HEK293T (cell line): ENCODE measurements around the gene ADAD2.

Experiments used
- CTCF ChIA-PET: fragments of 350-600 bp; formaldehyde crosslinking; extraction: SDS; loops from one replicate; lab custom pipeline; 2021; ENCODE audit warnings: antibody characterized with exemption, inconsistent platforms; lab: Yijun Ruan, JAX
- POLR2A ChIA-PET: fragments of 350-600 bp; formaldehyde crosslinking; extraction: SDS; loops from one replicate; lab custom pipeline; 2020; ENCODE audit warnings: antibody characterized with exemption, inconsistent platforms; lab: Yijun Ruan, JAX
- DNase-seq: peaks from one replicate; pipeline ENCODE4 v3.0.0; 2012; ENCODE audit warnings: mixed read lengths; ENCODE audit errors: extremely low spot score
- ARNT ChIP-seq: fragments of 450-650 bp; IDR thresholded peaks from 2 replicates; pipeline ENCODE4 v1.6.1; 2017; ENCODE audit warnings: mild to moderate bottlenecking
- BHLHE40 ChIP-seq: fragments of 450-650 bp; IDR thresholded peaks from 2 replicates; pipeline ENCODE4 v1.6.1; 2016; ENCODE audit warnings: mild to moderate bottlenecking, moderate library complexity, borderline replicate concordance
- CTBP1 ChIP-seq: fragments of 450-650 bp; IDR thresholded peaks from 2 replicates; pipeline ENCODE4 v1.6.1; 2016; ENCODE audit warnings: borderline replicate concordance
- ELF4 ChIP-seq: fragments of 450-650 bp; IDR thresholded peaks from 2 replicates; pipeline ENCODE4 v1.6.1; 2017; ENCODE audit warnings: antibody characterized with exemption
- FOXA1 ChIP-seq: fragments of 450-650 bp; IDR thresholded peaks from 2 replicates; pipeline ENCODE4 v1.6.1; 2016; ENCODE audit warnings: mild to moderate bottlenecking
- FOXK2 ChIP-seq: fragments of 450-650 bp; IDR thresholded peaks from 2 replicates; pipeline ENCODE4 v1.6.1; 2016; ENCODE audit warnings: mild to moderate bottlenecking
- FOXM1 ChIP-seq: fragments of 450-650 bp; IDR thresholded peaks from 2 replicates; pipeline ENCODE4 v1.6.1; 2017; ENCODE audit warnings: mild to moderate bottlenecking, borderline replicate concordance
- HDGF ChIP-seq: fragments of 450-650 bp; IDR thresholded peaks from 2 replicates; pipeline ENCODE4 v1.6.1; 2017; ENCODE audit warnings: antibody characterized with exemption, borderline replicate concordance
- L3MBTL2 ChIP-seq: fragments of 450-650 bp; conservative IDR thresholded peaks from 2 replicates; pipeline ENCODE4 v1.6.1; 2016; ENCODE audit warnings: mild to moderate bottlenecking
- LEF1 ChIP-seq: fragments of 450-650 bp; IDR thresholded peaks from 2 replicates; pipeline ENCODE4 v1.6.1; 2017; ENCODE audit warnings: mild to moderate bottlenecking, borderline replicate concordance
- NFRKB ChIP-seq: fragments of 450-650 bp; IDR thresholded peaks from 2 replicates; pipeline ENCODE4 v1.6.1; 2016; ENCODE audit warnings: mild to moderate bottlenecking, moderate library complexity
- SP1 ChIP-seq: fragments of 450-650 bp; IDR thresholded peaks from 2 replicates; pipeline ENCODE4 v1.6.1; 2017
- SUZ12 ChIP-seq: fragments of 450-650 bp; IDR thresholded peaks from 2 replicates; pipeline ENCODE4 v1.6.1; 2016; ENCODE audit warnings: mild to moderate bottlenecking
- TARDBP ChIP-seq: fragments of 450-650 bp; IDR thresholded peaks from 2 replicates; pipeline ENCODE4 v1.6.1; 2016
- ZNF384 ChIP-seq: fragments of 450-650 bp; IDR thresholded peaks from 2 replicates; pipeline ENCODE4 v1.6.1; 2016
- TF ChIP-seq, protein P1 (sequence below): fragments of 450-650 bp; IDR thresholded peaks from 2 replicates; pipeline ENCODE4 v1.6.1; 2016

ADAD2 gene

DNA sequence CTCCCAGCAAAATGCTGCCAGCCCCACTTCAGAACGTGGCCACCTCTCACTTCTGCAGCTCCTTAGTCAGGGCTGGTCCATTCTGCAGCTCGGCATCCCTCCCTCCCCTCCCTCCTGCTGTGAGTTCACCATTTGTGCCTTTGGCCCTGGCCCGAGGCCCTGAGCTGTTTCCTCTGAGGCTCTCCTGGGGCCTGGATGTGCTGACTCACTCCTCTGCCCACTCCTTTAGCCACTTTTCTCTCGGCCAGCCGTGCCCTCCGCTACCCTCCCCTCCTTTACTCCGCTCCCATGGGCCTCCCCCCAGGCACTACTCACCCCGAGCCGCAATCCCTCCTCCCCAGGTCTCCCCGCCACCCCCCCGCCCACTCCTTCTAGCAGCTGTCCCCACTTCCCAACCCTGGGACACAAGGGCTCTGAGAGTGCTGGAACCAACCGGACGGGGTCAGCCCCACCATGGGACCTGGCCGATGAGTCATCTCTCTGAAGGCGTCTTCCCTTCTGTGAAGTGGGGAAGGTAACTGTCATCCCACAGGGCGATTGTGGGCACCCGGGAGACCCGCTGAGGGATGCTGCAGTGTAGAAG is 37.4 kb downstream of the ADAD2 start:
- POLR2A ChIA-PET, result no interaction called here
- CTCF ChIA-PET, result no interaction called here
- DNase-seq, result peak; percentile 31
- TF ChIP-seq SP1, result no peak
- TF ChIP-seq TARDBP, result no peak
- TF ChIP-seq FOXA1, result no peak
- no peak for TF ChIP-seq L3MBTL2
- no peak for TF ChIP-seq CTBP1
- TF ChIP-seq FOXK2, result no peak
- no peak for TF ChIP-seq HDGF
- no peak for TF ChIP-seq ARNT
- no peak for TF ChIP-seq ELF4
- TF ChIP-seq, protein P1, sequence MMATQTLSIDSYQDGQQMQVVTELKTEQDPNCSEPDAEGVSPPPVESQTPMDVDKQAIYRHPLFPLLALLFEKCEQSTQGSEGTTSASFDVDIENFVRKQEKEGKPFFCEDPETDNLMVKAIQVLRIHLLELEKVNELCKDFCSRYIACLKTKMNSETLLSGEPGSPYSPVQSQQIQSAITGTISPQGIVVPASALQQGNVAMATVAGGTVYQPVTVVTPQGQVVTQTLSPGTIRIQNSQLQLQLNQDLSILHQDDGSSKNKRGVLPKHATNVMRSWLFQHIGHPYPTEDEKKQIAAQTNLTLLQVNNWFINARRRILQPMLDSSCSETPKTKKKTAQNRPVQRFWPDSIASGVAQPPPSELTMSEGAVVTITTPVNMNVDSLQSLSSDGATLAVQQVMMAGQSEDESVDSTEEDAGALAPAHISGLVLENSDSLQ, result no peak
- no peak for TF ChIP-seq FOXM1
- no peak for TF ChIP-seq SUZ12
- TF ChIP-seq NFRKB, result no peak
- TF ChIP-seq LEF1, result no peak
- TF ChIP-seq ZNF384, result no peak
- no peak for TF ChIP-seq BHLHE40

DNA sequence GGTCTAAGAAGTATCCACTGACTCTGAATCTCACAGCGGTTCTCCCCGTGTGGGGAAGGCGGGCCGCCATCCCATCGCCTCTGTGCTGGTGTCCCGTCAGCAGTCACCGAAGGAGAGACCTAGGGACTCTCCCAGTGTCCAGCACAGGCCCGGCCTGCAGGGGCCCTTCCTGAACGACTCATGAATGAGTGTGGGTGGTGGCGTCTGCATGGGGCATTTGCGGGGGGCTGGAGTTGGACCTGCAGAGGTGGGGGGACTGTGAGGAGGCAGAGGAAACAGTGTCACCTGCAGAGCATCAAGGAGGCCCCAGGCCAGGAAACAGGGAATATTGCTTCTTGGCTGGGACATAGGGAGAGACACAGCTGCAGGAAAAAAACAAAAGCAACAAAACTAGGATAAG is 38.5 kb downstream of the ADAD2 start:
- POLR2A ChIA-PET, result no interaction called here
- no peak for TF ChIP-seq SP1
- no peak for TF ChIP-seq SUZ12
- no peak for TF ChIP-seq CTBP1
- no peak for TF ChIP-seq L3MBTL2
- no peak for TF ChIP-seq TARDBP
- TF ChIP-seq HDGF, result no peak
- no peak for TF ChIP-seq ZNF384
- TF ChIP-seq ELF4, result no peak
- TF ChIP-seq, protein P1, result no peak
- no peak for TF ChIP-seq FOXM1
- TF ChIP-seq ARNT, result no peak
- no peak for TF ChIP-seq LEF1
- no peak for TF ChIP-seq FOXA1
- no peak for TF ChIP-seq FOXK2
- TF ChIP-seq BHLHE40, result no peak
- no peak for TF ChIP-seq NFRKB
- DNase-seq, result no peak
- CTCF ChIA-PET, result no interaction called here

DNA sequence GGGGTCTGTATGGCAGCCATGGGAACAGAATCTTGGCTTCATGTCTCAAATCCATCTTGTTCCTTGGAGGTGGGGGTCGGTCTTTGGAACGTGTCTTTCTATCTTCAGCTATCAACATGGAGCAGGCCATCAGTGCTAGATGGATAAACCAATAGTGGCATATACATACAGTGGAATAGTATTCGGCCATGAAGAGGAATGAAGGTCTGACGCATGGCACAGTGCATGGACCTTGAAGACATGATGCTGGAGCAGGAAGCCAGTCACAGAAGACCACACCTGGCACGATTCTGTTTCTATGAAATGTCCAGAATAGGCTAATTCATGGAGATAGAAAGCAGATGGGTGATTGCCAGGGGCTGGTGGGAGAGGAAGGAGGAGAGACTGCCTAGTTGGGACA is 41.1 kb downstream of the ADAD2 start:
- TF ChIP-seq SP1 (no peak), L3MBTL2 (no peak), FOXK2 (no peak), SUZ12 (no peak), CTBP1 (no peak), BHLHE40 (no peak), ZNF384 (no peak), NFRKB (no peak), TARDBP (no peak), FOXM1 (no peak), LEF1 (no peak), FOXA1 (no peak), ARNT (no peak), HDGF (no peak), ELF4 (no peak)
- TF ChIP-seq, protein P1, result no peak
- DNase-seq, result no peak
- CTCF ChIA-PET, result no interaction called here
- POLR2A ChIA-PET, result no interaction called here

DNA sequence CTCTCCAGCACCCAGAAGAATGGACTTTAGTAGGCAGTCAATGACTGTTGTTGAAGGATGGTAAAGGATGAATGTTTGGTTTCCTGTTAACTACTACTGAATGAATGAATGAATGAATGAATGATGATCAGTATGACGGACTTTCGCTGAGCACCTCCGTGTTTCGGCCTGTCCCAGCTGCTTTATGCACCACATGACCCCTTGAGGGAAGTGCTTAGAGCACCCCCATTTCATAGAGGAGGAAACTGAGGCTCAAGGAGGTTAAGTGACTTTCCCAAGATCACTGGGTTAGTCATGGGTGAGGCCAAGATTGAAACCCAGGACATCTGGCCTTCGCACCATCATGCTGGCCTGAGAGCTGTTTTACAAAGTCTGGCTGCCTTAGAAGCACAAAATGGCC is 42.0 kb downstream of the ADAD2 start:
- no peak for TF ChIP-seq ARNT
- TF ChIP-seq ELF4, result no peak
- no peak for TF ChIP-seq SUZ12
- no peak for TF ChIP-seq FOXK2
- no peak for TF ChIP-seq TARDBP
- TF ChIP-seq FOXA1, result no peak
- TF ChIP-seq L3MBTL2, result no peak
- no peak for TF ChIP-seq SP1
- TF ChIP-seq NFRKB, result no peak
- TF ChIP-seq FOXM1, result no peak
- TF ChIP-seq LEF1, result no peak
- TF ChIP-seq ZNF384, result no peak
- TF ChIP-seq, protein P1, result no peak
- TF ChIP-seq HDGF, result no peak
- TF ChIP-seq CTBP1, result no peak
- TF ChIP-seq BHLHE40, result no peak
- CTCF ChIA-PET, result interaction anchor here (0.6 kb wide), 1 partner anchor 89 kb away, joined by 3 read pairs; no protein-coding TSS in a partner anchor
- POLR2A ChIA-PET, result no interaction called here
- DNase-seq, result no peak

DNA sequence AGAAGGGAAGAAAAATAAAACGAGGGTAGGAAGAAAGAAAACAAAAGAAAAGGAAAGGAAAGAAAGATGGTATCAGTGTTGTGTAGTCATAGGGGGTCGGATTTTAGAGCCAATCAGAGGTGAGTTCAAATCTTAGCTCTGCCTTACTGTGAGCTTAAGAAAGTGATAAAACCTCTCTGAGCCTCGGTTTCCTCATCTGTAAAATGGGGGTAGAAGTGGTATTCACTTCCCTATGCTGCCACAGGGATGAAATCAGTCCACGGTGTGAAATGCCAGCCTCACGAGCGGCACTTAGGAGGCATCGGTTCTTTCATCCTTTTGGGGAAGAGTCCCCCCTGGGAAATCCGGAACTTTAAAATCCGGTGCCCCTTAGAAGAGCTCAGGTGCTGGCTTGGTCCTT is 42.8 kb downstream of the ADAD2 start:
- CTCF ChIA-PET, result interaction anchor here (0.7 kb wide), 1 partner anchor 64 kb away, joined by 5 read pairs; no protein-coding TSS in a partner anchor
- DNase-seq, result no peak
- POLR2A ChIA-PET, result no interaction called here
- TF ChIP-seq FOXA1 (no peak), LEF1 (no peak), NFRKB (no peak), FOXM1 (no peak), ARNT (no peak)
